ENCODE measurements around the gene C17orf100.

Gene C17orf100

DNA sequence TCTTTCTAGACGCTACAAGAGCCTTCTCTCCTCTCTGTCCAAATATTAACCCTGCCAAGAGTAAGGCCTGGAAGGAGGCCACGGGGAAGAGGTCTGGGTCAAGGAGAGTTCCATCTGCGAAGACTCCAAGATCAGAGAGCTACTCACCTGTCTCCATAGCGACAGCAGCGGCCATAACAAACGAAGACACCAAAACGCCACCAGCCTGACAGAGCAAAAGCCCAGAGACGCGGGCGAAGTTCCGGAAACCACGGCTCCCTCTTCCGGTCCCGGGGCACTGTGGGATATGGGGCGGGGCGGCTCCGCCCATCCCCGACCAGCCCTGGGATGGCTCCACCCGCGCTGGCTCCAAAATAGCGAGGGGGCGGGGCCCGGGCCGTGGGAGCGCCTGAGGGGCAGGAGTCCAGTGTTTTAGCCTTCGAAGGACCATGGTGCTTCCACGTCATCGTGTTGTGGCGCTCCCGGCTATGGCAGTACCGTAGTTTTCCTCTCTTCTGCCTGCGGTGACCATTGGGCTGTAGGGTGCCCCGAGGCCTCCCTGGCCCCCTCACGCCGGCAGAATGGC, at the start of gene C17orf100, which contains the start of gene MED31:
Gene C17orf100, plus strand, starts transcription at position 409 of the 565 bp plus-strand sequence. Its CDS starts 152 bp downstream, at position 561.
Gene MED31, minus strand, starts transcription at position 252 of the 565 bp plus-strand sequence. Its CDS starts 77 bp downstream, at position 175.
- DNase-seq, result peak; percentile 93

DNA sequence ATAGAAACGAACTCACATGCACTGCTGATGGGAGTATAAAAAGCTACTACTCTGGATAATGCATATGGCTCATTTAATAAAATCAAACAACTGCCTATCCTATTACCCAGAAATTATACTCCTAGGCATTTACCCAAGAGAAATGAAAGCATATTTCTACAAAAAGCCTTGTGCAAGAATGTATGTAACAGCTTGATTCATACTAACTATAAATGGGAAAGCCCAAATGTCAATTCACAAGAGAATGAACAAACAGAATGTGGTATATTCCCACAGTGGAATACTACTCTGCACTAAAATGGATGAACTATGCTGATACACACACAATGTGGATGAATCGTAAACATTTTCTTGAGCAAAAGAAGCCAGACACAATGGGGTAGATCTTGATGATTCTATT, 49.4 kb upstream of the C17orf100 start:
- DNase-seq, result no peak

DNA sequence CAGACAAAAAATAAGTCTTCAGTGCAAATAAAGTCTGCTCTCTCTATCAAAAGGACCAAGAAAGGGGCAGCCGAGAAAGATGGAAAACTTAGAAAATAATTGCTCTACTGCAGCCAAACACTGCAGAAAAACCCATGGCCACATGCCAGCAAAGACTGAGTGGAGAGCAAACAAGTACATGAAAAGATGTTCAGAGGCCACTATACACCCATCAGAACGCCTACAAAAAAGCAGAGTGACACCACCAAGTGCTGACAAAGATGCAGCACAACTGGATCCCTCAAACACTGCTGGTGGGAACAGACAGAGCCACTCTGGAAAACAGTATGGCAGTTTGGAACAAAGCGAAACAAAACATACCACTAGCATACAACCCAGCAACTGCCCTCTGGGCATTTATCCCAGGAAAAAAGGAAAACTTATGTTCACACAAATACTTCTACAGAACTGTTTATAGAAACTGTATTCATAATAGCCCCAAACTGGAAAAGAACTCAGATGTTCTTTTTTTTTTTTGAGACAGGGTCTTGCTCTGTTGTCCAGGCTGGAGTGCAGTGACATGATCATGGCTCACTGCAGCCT, 47.7 kb upstream of the C17orf100 start:
- DNase-seq, result no peak

DNA sequence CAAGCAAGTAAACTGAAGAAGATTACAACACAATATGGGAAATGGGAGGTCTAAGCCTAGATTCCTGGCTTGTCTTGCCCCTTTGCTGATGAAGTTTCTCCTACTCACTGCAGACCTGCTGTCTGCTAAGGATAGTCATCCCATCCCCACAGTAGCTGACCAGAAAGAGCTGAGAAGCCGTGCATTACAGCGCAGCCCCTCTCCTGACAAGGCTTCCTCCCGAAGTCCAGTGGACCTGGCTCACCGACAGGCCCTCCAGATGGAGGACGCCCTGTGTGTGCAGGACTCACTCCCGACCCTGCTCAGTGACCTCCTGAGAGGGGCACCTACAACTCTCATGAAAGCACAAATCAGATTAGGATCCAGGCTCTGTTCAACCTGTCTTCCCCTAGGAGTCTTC, 46.4 kb upstream of the C17orf100 start:
- no peak for DNase-seq

DNA sequence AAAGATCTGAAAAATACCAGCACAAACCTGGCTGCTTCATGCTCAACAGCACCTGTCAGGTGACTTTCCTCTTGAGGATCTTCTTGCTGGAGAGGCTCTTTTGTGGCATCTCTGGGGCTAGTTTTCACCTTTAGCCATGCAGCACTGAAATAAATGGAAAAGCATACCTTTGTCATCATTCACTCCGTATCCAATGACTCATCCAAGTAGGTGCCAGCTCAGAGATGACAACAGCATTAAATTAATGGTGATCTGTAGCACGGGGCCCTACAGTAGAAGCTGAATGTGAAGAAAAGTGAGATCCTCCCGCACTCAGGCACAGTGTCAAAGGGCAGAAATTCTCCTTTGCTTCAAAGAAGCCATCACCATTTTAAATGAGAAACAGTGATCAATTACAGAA, 43.2 kb upstream of the C17orf100 start:
- DNase-seq, result no peak

DNA sequence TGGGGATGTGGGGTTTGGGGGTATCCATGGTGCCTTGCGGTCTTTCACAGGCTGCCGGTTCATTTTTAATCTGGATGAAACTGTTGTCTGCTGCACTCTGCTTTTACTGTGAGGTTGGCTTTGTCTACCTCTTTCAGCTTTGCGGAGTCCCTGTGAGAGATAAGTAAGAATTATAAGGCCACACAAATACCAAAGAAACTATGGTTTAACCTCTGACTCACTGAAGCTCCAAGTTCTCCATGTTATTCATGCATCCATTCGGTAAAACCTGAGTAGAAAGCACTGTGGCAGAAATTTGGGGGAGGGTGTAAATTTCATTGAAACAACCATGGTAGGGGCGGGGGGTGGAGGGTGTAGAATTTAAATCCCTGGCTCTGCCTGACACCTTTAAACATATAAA, 41.6 kb upstream of the C17orf100 start:
- DNase-seq, result no peak

DNA sequence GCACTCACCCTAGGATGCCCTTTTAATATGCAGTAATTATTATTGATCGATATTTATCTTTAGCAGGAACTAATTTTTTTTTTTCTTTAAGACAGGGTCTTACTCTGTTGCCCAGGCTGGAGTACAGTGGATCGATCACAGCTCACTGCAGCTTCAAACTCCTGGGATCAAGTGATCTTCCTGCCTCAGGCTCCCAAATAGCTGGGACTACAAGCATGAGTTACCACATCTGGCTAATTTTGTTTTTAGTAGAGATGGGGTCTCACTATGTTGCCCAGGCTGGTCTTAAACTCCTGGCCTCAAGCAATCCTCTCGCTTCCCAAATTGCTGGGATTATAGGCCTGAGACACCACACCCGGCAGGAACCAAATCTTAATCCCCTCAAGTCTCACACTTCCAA, 40.3 kb upstream of the C17orf100 start:
- DNase-seq, result no peak

DNA sequence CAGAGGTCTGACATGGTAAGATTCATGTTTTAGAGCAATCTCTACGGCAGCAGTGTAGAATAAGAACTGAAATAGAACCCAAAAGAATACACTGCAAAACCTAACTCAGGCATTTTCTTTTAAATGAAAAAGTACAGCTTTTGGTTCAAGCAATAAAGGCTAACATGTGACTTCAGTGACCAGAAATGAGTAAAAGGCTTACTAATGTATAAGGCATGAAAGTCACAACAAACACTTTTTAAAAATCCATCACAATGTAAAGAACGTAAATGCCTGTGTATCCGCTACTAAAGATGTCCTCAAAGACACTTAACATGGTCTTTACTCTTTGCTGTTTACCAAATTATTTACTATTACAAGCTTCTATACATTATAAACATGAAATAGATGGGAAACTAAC, 27.6 kb upstream of the C17orf100 start:
- no peak for DNase-seq

DNA sequence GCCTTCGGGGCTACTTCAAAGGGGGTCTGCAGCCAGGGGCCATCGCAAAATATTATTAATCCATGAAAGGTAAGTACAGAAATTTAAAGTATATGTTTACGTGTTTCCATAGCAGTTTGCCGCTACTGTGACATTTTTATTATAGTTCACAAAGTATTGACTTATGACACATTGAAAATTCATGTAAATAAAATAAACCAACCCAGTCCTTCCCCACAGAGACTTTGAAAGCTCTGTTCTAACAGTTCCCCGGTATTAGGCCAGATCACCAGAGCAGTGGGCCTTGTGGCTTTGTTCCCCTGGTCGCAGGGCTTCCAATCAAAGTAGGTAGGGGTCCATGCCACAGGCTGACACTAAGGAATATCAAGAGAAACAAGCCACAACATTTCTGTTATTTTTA, 24.9 kb upstream of the C17orf100 start:
- no peak for DNase-seq

DNA sequence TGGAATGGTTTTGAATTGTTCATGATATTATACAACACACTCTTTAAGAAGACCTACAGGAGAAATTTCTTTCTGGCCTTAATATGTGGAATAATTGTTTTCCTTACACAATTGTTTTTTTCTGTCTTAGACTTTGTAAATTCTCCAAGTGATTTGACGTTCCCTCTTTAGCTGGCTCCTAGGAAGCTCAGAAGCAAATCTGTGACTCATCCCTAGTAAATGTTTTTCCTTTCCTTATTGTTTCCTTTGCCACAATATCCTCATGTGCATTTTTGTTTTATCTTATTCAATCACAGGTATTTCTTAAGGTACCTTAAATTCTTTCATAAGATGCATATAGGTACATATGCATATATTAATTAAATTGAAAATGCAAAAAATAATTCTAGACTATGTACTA, 24.5 kb upstream of the C17orf100 start:
- DNase-seq, result no peak

DNA sequence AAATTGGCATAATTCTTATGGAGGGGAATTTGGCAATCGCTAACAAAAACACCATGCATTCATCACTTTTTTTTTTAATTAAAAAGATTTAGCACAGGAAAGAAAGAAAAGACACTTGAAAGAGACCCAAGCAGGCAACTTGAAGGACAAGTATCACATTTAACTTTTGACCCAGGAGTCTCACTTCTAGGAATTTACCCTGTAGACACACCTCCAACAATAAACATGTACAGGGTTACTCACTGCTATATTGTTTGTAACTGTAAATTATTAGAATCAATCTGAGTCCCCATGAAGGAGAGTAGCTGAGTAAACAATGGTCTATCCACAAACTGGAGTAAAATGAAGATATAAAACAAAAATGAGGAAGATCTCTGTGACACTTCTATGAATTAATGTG, 21.2 kb upstream of the C17orf100 start:
- DNase-seq, result no peak

DNA sequence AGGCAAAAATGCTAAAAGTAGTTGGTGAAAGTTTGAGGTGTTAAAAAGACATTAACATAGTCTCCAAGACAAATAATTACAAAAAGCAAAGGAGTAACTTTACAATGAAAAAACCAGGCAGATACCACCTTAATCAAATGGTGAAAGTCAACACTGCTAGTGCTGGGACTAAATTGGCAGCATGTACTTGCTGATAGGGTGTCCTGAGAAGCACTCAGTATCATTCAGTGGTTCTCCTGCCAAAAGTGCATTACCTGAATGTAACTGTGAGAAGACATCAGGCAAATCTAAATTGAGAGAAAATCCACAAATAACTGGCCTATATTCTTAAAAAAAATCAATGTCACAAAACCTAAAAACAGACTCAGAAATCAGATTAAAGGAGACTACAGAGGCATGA, 19.0 kb upstream of the C17orf100 start:
- DNase-seq, result no peak

DNA sequence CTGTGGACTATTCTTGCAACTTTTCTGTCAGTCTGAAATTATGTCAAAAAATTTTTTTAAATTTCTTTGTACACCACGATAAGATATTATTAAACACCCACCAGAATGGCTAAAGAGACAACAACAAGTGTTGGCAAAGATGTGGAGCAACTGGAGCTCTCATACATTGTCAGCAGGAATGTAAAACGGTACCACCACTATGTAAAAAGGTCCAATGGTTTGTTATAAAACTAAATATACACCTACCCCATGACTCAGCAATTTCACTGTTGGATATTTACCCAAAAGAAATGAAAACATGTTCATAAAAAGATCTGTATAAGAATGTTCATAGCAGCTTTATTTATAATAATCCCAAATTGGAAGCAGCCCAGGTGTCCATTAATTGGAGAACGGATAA, 18.3 kb upstream of the C17orf100 start:
- no peak for DNase-seq

DNA sequence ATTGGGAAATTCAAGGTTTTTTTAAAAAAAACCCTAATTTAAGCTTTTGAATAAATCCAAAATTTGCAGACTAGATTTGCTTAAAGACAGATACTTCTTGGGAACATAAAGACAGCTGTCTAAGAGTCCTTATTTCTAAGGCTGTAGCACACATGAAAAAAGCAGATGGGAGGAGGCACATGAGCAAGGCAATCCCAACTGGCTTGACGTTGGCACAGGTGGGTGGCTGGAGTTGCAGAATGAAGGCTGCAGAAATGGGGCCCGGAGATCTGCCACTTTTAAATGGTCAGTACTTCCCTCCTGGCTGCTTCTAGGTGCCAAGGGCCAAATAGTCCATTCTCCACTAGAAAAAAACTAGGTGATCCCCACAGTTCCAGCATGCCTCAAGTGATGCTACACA, 15.5 kb upstream of the C17orf100 start:
- no peak for DNase-seq

DNA sequence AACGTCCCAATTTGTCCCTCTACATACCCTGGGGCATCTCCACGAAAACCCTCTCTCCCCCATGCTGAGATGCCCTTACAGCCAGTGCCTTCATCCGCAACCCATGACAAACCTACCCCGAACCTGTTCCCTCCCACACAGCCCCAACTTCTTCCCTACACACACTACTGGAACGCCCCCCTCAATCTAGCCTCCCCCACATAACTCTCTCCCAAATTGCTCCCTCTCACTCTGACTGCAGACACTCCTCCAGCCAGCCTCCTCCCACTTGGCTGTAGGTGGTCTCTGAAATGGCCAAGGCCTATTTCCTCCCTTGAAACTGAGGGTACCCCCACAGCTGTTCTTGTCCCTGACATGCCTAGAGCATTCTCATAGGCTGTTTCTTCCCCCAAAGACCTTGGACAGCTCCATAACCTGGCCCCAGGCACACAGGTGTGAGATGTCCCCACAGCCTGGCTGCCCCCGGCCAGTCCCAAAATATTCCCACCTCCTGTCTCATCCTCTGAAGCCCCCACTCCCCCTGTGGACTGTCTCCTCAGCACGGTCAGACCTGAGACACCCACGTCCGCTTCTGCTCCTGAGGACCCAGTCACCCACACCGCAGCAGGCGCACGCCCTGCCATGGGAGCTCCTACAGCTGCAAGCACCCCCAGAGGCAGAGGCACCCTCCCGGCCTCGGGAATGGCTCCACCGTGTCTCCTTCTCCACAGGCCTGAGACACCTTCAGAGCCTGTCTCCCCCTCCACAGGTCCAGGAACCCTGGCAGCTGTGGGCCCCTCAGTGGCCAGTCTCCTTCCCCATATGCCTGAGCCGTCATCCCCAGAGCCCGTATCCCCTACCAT, 14.7 kb upstream of the C17orf100 start:
- DNase-seq, result no peak

DNA sequence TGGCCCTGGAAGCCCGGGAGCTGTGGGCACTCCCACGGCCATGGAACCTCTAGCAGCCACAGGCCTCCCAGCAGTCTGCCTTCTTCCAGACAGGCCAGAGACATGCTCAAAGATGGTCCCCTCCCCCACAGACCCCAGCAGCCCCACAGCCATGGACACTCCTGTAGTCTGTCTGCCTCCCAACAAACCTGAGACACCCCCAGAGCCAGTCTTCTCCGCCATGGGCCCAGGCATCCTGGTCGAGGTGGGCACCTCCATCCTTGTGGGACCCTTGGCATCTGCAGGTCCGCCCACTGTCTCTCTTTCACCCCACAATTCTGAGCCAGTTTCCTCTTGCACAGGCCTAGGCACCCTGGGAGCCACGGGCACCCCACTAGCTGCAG, 14.1 kb upstream of the C17orf100 start:
- no peak for DNase-seq

DNA sequence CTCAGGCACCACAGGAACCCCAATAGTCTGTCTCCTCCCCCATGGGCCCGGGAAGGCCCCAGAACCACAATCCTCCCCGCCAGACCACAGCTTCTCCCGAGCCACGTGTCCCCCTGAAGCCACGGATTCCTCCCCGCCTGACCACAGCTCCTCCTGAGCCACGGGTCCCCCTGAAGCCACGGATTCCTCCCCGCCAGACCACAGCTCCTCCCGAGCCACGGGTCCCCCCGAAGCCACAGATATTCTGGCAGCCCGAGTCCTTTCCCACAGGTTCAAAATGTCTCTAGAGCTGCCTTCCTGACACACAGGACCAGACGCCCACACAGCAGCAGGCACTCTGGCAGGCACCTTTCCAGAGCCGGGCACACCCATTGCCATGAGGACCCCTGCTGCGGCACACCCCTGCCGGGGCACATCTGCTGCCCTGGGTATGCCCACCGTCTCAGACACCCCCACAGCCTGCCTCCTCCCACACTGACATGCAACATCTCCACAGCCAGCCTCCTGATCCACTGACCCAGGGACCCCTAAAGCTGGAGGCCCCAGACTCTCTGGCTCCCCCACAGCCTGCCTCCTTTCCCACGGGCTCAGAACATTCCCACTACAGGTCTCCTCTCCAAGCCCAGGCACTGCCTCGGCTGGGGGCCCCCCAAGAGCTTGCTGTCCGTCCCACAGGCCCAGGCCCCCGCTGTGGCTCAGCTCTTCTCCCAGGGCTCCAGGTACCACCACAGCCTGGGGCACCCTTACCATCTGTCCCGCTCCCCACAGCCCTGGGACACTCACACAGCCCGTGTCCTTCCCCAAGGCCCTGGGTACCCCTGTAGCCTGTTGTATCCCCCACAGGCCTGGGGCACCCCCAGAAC, 13.3 kb upstream of the C17orf100 start:
- no peak for DNase-seq

DNA sequence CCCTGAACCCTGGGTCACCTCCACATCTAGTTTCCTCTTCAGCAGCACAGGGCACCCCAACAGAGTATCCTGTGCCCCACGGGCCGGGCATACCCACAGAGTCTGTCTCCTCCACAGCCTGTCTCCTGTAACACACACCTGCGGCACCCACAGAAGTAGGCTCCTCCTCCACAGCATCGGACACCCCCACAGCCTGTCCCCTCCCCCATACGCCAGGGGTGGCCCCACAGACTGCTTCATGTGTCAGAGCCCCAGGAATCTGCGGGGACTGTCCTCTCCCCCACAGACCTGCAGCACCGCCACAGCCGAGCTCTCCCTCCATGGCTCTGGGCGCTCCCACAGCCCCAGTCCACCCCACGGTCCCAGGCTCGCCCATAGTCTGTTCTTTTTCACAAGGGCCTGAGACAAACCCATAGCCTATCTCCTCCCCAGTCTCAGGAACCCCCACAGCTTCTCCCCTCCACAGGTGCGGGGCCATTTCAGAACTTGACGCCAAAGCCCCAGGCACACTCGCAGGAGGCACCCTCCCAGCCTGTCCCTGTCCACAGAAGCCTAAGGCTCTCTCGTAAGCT, 12.5 kb upstream of the C17orf100 start:
- DNase-seq, result no peak

DNA sequence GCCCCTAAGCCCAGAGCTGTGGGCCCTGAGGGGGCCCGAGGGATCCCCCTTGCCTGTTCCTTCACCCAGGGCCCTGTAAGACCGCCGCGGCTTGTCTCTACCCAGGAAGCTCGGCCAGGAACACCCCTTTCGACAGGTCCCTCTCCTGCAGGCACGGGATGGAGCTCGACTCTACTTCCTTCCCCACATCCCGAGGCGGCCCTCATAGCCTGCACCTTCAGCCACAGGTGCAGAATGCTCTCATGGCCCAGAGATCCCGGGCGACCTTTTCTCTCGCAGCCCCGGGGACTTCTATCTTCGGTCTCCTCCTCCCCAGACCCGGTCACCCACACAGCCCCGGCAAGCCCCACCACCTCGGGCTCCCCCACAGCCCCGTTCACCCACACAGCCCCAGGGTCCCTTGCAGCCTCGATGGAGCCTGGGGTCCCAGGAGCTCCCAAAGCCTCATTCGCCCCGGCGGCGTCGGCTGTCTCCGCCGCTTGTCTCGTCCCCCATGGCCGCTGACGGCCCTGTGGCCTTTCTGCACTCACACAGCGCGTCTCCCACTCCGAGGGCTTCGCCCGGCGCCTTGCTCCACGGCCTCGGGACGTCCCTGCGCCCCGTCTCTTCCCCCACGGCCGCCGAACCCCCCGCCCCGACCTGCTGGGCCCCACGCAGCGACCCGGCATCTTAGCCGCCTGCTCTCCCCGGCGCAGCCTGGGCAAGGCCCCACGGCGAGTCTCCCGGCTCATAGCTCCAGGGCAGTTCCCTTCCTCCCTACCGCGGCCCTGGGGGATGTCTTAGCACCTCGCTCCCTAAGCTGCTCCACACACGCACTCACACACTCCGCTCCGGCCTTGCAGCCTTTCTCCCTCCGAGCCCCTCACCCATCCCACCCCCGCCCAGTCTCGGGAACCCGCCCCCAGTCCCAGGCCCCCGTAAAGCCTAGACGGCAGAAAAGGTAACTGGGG, 11.7 kb upstream of the C17orf100 start:
- peak; percentile 33 for DNase-seq

DNA sequence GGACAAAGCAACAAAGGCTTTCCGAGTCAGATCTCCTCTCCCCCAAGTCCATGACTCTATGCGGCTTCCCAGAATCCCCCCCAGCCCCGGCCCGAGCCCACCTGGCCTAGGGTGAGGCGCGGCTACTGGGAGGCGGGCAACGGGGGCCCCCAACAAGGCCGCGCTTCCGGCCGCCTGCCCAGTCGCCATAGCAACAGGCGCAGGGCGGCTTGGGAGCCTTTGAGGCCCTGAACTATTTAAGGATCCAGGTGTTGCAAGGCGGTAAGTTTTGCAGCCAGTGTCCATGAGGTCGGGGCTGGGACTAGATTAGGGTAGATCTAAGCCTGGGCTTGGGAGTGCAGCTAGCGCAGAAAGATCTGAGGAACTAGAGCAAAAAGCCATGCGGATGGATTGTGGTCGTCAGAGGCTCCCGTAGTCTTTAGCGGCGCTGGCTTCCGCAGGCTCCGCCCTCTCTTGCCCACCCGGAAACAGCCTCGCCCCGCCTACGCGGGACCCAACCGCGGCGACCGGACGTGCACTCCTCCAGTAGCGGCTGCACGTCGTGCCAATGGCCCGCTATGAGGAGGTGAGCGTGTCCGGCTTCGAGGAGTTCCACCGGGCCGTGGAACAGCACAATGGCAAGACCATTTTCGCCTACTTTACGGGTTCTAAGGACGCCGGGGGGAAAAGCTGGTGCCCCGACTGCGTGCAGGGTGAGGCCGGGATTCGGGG, 10.9 kb upstream of the C17orf100 start, which contains the start of the genes KIAA0753 and TXNDC17:
Gene KIAA0753, minus strand, starts transcription at position 176 of the 711 bp plus-strand sequence. CDS start 5,608 bp downstream, outside the sequence.
Gene TXNDC17, plus strand, starts transcription at position 525 of the 711 bp plus-strand sequence. Its CDS starts 23 bp downstream, at position 548.
- DNase-seq, result peak; percentile 90
